NCI-H2196 (cell line): Measurements from ENCODE around the gene MYBBP1A.
"Not testable (repeated sequence)": the region's sequence is repeated elsewhere in the genome, so short reads cannot be mapped to it uniquely, and the experiment has no call there.

Source experiments
- DNase-seq: peaks from one replicate; lab custom pipeline; 2025; ENCODE audit not compliant: unreplicated experiment; lab: John Stamatoyannopoulos, UW

The MYBBP1A gene, protein sequence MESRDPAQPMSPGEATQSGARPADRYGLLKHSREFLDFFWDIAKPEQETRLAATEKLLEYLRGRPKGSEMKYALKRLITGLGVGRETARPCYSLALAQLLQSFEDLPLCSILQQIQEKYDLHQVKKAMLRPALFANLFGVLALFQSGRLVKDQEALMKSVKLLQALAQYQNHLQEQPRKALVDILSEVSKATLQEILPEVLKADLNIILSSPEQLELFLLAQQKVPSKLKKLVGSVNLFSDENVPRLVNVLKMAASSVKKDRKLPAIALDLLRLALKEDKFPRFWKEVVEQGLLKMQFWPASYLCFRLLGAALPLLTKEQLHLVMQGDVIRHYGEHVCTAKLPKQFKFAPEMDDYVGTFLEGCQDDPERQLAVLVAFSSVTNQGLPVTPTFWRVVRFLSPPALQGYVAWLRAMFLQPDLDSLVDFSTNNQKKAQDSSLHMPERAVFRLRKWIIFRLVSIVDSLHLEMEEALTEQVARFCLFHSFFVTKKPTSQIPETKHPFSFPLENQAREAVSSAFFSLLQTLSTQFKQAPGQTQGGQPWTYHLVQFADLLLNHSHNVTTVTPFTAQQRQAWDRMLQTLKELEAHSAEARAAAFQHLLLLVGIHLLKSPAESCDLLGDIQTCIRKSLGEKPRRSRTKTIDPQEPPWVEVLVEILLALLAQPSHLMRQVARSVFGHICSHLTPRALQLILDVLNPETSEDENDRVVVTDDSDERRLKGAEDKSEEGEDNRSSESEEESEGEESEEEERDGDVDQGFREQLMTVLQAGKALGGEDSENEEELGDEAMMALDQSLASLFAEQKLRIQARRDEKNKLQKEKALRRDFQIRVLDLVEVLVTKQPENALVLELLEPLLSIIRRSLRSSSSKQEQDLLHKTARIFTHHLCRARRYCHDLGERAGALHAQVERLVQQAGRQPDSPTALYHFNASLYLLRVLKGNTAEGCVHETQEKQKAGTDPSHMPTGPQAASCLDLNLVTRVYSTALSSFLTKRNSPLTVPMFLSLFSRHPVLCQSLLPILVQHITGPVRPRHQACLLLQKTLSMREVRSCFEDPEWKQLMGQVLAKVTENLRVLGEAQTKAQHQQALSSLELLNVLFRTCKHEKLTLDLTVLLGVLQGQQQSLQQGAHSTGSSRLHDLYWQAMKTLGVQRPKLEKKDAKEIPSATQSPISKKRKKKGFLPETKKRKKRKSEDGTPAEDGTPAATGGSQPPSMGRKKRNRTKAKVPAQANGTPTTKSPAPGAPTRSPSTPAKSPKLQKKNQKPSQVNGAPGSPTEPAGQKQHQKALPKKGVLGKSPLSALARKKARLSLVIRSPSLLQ (N-terminal part only)

GRCh38 chr17:4554997-4555799, at the start of gene MYBBP1A:
TSS of gene MYBBP1A (minus strand) at chr17:4555384. CDS start at chr17:4555324, 60 bp downstream.
- peak; percentile 91 for DNase-seq

- DNase-seq: not testable (repeated sequence)
These were observed 49.6 kb upstream of the MYBBP1A start for GRCh38 chr17:4604736-4605135.

- DNase-seq: peak; percentile 41
These were observed 49.0 kb upstream of the MYBBP1A start for GRCh38 chr17:4604111-4604644.

- no peak for DNase-seq
These were observed 46.9 kb upstream of the MYBBP1A start for GRCh38 chr17:4602041-4602440.

GRCh38 chr17:4601326-4601725, 46.1 kb upstream of the MYBBP1A start:
- DNase-seq: no peak

DNA sequence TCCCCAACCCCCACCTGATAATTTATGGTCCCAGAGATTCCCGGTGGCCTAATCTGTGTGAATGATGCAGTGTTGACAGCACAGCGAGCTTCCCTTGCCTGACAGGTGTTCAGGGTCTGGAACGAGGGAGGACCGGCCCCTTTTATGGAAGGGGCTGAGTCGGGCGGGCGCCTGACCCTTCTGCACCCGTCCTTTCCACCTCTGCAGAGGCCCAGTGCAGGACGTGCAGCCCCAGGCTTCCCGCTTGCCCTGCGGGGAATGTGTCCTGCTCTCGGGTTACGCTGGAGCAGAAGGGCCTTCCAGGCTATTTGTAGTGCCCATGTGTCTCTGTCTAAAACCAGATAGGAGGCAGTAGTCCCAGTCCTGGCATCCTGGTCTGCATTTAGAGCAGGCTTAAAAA, 45.4 kb upstream of the MYBBP1A start:
- DNase-seq: no peak

DNA sequence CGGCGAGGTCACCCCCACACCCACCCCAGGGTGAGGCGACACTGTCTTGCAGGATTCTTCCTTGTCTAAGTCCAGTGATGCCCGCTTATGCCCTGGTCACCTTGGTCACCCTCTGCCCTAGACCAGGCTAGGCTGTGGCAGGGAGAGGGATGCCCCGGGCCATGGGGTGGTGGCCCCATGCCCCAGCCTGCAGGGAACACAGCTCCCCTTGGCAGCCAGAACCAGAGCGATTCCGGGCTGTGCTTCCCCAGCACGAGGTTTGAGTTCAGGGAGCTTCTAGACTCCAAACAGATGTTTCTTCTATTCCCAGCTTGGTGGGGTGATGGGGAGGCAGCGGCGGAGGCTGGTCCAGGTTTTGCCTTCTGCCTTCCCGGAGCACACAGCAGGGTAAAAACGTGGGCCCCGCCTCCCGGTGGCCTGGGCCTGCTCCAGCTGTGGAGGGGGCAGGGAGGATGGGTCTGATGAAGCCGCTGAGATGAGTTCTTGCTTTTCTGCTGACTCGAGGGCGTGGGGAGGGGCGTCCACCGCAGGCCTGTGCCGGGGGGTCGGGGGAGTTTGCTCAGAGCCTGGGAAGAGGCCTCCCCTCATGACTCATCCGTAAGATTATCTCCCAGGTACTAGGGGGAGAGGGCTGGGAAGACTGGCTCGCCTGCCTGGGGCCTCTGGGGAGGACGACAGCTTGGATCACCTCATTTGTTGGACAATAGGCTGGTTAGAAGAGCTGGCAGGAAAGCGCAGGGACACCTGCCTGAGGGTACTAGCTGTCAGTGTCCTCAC, 44.5 kb upstream of the MYBBP1A start:
- no peak for DNase-seq

DNA sequence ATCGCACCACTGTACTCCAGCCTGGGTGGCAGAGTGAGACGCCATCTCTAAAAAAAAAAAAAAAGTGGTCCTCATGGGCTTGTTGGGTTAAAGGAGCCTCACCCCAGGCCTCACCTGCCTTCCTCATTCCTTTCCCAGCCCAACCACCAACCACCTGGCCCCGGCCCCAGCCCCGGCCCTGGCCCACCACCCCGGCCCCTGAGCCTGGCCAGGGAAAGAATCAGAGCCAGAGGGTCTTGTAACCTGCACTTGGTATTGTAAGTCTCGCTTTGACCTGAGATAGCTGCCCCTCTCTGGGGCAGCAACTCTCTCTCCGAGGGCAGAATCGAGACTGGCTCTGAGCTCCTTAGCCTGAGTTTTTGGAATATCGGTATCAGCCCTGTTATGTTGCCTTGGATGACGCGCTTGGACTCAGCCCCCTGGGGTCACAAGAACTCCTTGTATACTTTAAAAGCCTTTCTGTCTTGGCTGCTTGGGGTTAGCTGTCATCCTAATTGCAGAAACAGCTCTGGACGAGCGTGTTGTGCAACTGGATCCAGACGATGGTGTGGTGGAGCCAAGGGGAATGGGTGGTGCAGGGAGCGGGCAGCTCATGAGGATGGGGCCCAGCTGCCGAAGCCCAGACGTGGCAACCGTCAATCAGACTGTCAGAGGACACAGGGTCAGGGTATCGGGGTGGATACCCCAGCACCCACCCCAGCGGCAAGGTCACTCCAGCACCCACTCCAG, 43.8 kb upstream of the MYBBP1A start:
- DNase-seq: no peak

- no peak for DNase-seq
These were observed 42.8 kb upstream of the MYBBP1A start for GRCh38 chr17:4597975-4598374.

- DNase-seq: no peak
These were observed 41.6 kb upstream of the MYBBP1A start for GRCh38 chr17:4596636-4597380.

DNA sequence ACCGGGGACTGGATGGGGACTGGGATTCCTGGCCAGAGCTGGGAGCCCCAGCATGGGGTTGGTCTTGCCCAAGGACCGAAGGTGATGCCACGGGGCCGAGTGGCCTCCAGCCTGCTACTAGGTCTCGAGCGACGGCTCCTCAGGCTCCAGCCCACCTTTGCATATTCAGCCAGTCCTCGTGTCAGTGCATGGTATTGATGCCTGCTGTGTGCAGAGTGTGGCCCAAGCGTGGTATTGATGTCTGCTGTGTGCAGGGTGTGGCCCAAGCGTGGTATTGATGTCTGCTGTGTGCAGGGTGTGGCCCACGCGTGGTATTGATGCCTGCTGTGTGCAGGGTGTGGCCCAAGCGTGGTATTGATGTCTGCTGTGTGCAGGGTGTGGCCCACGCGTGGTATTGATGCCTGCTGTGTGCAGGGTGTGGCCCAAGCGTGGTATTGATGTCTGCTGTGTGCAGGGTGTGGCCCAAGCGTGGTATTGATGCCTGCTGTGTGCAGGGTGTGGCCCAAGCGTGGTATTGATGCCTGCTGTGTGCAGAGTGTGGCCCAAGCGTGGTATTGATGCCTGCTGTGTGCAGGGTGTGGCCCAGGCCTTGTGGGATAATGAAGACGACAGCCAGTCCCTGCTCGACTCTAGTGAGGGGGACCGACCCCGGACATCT, 40.6 kb upstream of the MYBBP1A start:
- not testable (repeated sequence) for DNase-seq

DNA sequence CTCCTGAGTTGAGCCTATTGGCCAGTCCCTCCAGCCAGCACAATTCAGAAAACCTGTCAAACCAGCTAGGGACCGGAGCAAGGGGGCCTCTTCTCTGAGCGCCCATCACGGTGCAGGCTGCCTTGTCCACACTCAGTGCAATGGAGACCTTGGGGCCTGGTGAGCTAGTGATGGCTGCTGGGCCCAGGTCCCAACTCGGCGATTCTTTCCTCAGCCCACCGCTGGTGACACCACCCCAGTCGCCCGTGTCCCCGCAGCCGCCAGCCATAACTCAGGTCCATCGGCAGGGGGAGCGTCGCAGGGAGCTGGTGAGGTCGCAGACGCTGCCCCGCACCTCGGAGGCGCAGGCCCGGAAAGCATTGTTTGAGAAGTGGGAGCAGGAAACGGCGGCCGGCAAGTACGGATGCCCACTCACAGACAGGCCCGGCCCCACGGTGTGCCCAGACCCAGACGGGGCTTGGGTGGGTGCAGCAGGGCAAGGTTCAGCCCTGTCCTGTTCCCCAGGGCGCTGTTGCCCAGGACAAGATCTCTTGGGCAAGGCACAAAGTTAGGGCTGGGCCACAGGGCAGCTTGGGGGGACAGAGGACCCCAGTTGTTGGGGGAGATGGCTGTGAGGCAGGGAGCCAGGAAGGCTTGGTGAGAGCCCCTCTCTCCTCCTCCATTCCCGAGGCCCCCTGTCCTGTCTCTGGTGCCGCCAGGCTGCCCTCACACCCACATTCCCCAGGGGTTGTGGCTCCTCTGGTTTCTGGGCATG, 39.9 kb upstream of the MYBBP1A start:
- no peak for DNase-seq

DNA sequence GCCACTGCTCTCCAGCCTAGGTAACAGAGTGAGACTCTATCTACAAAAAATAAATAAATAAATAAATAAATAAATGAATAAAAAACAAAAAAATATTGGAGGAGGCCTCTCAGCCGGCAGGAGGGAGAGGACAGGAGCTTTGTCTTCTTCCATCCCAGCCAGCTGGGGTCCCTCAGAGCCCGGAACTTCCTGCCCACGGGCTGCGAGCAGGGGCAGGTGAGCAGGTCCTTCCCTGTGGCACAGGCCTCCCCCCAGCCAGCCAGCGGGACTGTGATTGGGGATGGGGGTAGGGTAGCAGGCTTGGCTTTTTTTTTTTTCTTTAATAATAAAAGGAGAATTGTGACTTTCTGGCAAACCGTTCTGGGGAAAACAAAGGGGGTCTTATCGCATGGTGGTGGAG, 39.2 kb upstream of the MYBBP1A start:
- no peak for DNase-seq

DNA sequence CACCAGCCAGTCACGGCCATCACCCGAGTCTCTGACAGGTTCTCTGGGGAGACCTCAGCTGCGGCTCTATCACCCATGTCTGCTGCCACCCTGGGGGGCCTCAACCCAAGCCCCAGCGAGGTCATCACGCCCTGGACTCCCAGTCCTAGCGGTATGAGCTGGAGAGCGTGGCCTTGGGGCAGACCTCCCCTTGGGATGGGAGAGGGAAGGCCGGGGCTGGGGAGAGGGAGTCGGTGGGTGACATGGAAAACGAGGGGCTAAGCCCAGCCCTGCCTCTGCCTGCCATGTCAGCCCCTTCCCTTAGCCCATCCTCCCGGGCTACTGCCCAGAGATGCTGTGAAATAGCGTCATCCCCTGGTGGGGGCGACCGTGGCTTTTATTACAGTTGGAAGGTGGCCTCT, 37.8 kb upstream of the MYBBP1A start:
- DNase-seq: no peak

GRCh38 chr17:4592240-4593005, 37.2 kb upstream of the MYBBP1A start:
- no peak for DNase-seq

- DNase-seq: no peak
These were observed 36.3 kb upstream of the MYBBP1A start for GRCh38 chr17:4591529-4591928.
